Measurements from ENCODE around the gene UQCRC1.

The UQCRC1 gene

DNA sequence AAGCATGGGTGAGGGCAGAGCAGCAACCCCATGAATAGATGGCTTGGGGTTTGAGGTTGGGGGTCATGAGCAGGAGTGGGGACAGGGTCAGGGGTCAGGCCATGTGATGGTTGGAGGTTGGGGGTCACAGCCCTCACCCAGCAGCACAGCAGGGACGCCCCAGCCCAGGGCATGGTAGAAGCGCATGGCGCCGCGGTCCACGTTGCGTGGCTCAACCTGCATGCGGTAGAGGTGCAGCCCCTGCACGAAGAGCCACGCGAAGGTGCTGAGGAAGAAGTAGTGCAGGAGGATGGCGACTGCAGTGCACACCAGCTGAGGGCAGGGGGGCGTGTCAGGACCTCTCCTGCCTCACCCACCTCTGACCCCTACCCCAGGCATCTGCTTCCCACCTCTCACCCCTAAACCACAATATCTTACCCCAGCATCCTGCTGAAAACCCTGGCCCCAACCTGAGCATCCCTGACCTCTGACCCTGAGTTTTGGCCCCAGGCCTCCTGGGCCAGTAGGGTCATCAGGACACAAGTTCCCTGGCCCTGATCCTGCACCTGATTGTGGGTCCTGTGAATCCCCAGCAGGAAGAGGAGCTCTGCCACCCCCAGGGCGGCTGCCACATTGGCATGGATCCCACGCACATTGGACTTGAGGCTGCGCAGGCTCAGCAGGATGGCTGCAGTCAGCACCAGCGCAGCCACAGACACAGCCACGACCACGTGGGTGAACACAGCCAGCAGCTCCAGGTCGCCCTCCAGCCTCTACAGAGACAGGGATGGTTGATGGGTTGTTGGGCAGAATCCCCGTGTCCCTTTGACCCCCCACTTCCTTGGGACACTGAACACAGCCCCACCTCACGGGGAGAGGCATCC lies 35.7 kb upstream of the UQCRC1 start:
- Histone ChIP-seq H3K36me3 (peaks cover 0 to 8% (median 0%) of the 10 kb centered on the region in 3 donors), H3K27me3 (no peaks in the 10 kb centered on the region), H3K27ac (no peak overlapping the region), H3K4me1 (no peaks in the 10 kb centered on the region), H3K9me3 (no peaks in the 10 kb centered on the region), H3K4me3 (no peak overlapping the region)
- no peak for DNase-seq
- intact Hi-C loops (cut with DNase I; ENCODE audit: low total_unique reads) = no loop called here
- TF ChIP-seq, protein P1, sequence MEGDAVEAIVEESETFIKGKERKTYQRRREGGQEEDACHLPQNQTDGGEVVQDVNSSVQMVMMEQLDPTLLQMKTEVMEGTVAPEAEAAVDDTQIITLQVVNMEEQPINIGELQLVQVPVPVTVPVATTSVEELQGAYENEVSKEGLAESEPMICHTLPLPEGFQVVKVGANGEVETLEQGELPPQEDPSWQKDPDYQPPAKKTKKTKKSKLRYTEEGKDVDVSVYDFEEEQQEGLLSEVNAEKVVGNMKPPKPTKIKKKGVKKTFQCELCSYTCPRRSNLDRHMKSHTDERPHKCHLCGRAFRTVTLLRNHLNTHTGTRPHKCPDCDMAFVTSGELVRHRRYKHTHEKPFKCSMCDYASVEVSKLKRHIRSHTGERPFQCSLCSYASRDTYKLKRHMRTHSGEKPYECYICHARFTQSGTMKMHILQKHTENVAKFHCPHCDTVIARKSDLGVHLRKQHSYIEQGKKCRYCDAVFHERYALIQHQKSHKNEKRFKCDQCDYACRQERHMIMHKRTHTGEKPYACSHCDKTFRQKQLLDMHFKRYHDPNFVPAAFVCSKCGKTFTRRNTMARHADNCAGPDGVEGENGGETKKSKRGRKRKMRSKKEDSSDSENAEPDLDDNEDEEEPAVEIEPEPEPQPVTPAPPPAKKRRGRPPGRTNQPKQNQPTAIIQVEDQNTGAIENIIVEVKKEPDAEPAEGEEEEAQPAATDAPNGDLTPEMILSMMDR (IDR thresholded peaks at IDR 0.05) = no peak

DNA sequence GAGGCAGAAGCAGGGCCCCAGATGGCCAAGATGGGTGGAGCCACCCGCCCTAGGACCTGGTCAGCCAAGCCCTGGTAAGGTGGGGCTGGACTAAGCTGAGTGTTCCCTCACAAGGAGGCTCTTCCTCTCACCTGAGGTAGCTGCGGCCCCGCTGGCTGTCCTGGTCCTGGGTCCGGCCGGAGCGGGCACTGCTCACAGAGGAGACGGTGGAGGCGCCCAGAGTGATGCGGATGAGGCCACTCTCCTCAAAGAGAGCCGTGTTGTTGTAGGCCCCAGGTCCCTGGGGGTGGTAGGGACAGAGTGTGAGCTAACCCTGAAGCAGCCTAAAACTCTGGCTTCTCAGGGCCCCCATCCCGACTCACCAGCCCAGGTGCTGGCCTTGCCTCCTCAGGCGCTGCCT lies 33.2 kb upstream of the UQCRC1 start:
- H3K4me3 ChIP-seq = no peak overlapping the region
- no peak for DNase-seq
- intact Hi-C loops (cut with DNase I; ENCODE audit: low total_unique reads) = no loop called here
- TF ChIP-seq, protein P1 (IDR thresholded peaks at IDR 0.05) = no peak
- H3K27me3 ChIP-seq = no peaks in the 10 kb centered on the region
- no peaks in the 10 kb centered on the region for H3K4me1 ChIP-seq
- no peak overlapping the region for H3K27ac ChIP-seq
- peaks cover 0 to 8% (median 0%) of the 10 kb centered on the region in 3 donors for H3K36me3 ChIP-seq
- no peaks in the 10 kb centered on the region for H3K9me3 ChIP-seq

GRCh38 chr3:48641396-48641795 lies 31.9 kb upstream of the UQCRC1 start:
- H3K27ac ChIP-seq = no peak overlapping the region
- H3K36me3 ChIP-seq = peaks cover 0 to 8% (median 0%) of the 10 kb centered on the region in 3 donors
- TF ChIP-seq, protein P1 (IDR thresholded peaks at IDR 0.05) = no peak
- no peaks in the 10 kb centered on the region for H3K9me3 ChIP-seq
- H3K27me3 ChIP-seq = no peaks in the 10 kb centered on the region
- no peak for DNase-seq
- peaks cover 0 to 5% (median 3%) of the 10 kb centered on the region in 4 donors for H3K4me1 ChIP-seq
- no peak overlapping the region for H3K4me3 ChIP-seq
- intact Hi-C loops (cut with DNase I; ENCODE audit: low total_unique reads) = no loop called here

DNA sequence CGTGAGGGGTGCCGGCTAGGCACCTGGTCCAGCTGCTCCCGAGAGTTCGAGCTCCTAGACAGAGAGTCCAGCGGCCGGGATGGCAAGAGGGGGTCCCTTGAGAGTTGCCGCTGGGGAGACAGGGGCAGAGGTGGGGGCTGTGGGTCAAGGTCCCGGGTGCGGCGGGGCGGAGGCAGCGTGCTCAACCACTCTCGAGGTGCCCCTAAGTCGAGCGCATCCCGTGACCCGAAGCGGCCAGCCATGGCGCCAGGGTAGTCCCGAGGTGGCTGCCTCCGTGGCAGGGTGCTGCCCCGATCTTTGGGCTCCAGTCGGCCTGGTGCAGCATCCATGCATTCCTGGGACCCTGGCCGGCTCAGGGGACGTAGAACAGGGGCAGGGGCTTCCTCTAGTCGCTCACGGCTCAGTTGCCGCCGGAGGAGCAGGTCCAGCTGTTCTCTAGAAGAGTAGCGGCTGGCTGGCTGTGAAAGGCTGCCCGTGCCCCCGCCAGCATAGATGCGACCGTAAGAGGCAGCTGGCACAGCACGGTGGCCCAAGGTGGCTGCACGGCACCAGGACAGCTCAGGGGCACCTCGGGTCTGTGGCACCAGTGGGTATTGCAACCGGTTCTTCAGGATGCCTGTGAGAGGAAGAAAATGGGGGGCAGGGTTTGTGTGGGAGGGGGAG lies 30.6 kb upstream of the UQCRC1 start:
- intact Hi-C loops (cut with DNase I; ENCODE audit: low total_unique reads) = loop anchor here (10.0 kb wide), 1 partner anchor 175 kb away; a partner anchor contains a TSS
- peaks cover 0 to 12% (median 9%) of the 10 kb centered on the region in 4 donors for H3K4me1 ChIP-seq
- H3K4me3 ChIP-seq = no peak overlapping the region
- no peak overlapping the region for H3K27ac ChIP-seq
- no peaks in the 10 kb centered on the region for H3K27me3 ChIP-seq
- DNase-seq = no peak
- no peaks in the 10 kb centered on the region for H3K9me3 ChIP-seq
- H3K36me3 ChIP-seq = peaks cover 0 to 8% (median 0%) of the 10 kb centered on the region in 3 donors
- TF ChIP-seq, protein P1 (IDR thresholded peaks at IDR 0.05) = no peak

DNA sequence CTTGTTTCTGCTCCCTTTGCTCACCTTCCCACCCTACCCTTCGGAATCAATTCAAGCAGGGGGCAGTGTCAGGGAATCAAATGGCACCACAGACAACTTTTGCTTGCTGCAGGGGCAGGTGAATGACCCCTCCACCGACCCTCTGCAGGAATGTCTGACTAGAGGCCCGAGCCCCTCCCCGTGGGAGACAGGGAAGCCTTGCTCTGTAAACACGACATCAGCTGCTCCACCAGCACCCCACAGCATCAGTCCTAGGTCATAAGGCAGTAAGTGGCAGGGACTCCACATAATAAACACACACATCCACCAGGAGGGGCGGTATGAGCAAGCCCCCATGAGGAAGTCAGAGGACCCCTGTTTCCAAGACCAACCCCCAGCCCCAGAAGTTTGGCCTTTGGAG lies 27.9 kb upstream of the UQCRC1 start:
- Histone ChIP-seq H3K9me3 (no peaks in the 10 kb centered on the region), H3K27me3 (no peaks in the 10 kb centered on the region), H3K36me3 (peaks cover 12 to 16% (median 12%) of the 10 kb centered on the region in 3 donors), H3K27ac (no peak overlapping the region), H3K4me1 (peaks cover 0 to 35% (median 31%) of the 10 kb centered on the region in 4 donors), H3K4me3 (no peak overlapping the region)
- no peak for DNase-seq
- intact Hi-C loops (cut with DNase I; ENCODE audit: low total_unique reads) = loop anchor here (10.0 kb wide), 1 partner anchor 173 kb away; a partner anchor contains a TSS
- TF ChIP-seq, protein P1 (IDR thresholded peaks at IDR 0.05) = no peak

Data from tibial artery (tissue), 4 donors.